BLaER1 treated with 17β-estradiol and CSF1 and Interleukin-3, amounts not matched to agents 10 nM and 100 nM (cell line): ENCODE data around the gene SRGAP1.

Source experiments
- H3K27ac ChIP-seq, 11 experiments: shearing (Covaris generic); formaldehyde crosslinking; 2 replicates each; pipeline ENCODE4 v1.8.1; 2022
- H3K27me3 ChIP-seq, 11 experiments: shearing (Covaris generic); formaldehyde crosslinking; 2 replicates each; pipeline ENCODE4 v1.8.1; 2022
- H3K36me3 ChIP-seq, 11 experiments: shearing (Covaris generic); formaldehyde crosslinking; 2 replicates each; pipeline ENCODE4 v1.8.1; 2022
- H3K4me1 ChIP-seq, 10 experiments: shearing (Covaris generic); formaldehyde crosslinking; 2 replicates each; pipeline ENCODE4 v1.8.1; 2022
- H3K4me2 ChIP-seq, 11 experiments: shearing (Covaris generic); formaldehyde crosslinking; 2 replicates each; pipeline ENCODE4 v1.8.1; 2022
- H3K4me3 ChIP-seq, 10 experiments: shearing (Covaris generic); formaldehyde crosslinking; 2 replicates each; pipeline ENCODE4 v1.8.1; 2022
- H3K9ac ChIP-seq, 11 experiments: shearing (Covaris generic); formaldehyde crosslinking; 2 replicates each; pipeline ENCODE4 v1.8.1; 2022
- H3K9me3 ChIP-seq, 11 experiments: shearing (Covaris generic); formaldehyde crosslinking; replicated peaks in 1 of 11; 2 replicates each; pipeline ENCODE4 v1.8.1; 2022
- H4K20me1 ChIP-seq, 11 experiments: shearing (Covaris generic); formaldehyde crosslinking; 2 replicates each; pipeline ENCODE4 v1.8.1; 2022
- Cebpa-rat ChIP-seq, 11 experiments: shearing (Covaris generic); IDR thresholded peaks; 2 replicates each; pipeline ENCODE4 v1.8.1; 2022

The SRGAP1 gene

DNA sequence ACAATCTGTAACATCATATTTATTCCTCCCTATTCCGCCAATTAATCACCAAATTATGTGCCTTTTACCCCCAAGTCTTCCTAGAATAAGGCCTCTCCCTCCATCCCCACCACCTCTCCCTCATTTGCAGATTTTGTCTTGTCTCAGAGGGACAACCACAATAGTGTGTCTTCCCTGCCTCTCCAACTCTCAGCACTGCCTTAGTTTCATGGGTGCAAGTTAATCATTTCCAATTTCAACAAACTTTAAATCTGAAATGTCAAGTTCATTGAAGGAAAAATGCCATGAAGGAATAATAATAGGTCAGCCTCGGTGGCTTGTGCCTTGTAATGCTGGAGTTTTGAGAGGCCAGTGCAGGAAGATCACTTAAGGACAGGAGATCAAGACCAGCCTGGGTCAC, 33.2 kb upstream of the SRGAP1 start:
- Histone ChIP-seq H3K9ac (no peak overlapping the region), H3K9me3 (no peaks in the 10 kb centered on the region), H3K4me3 (no peak overlapping the region), H3K27me3 (no peaks in the 10 kb centered on the region), H3K4me1 (peaks cover 0 to 8% (median 6%) of the 10 kb centered on the region in 10 experiments; a peak in 4 of 20 replicates), H3K36me3 (peaks cover 7 to 35% (median 27%) of the 10 kb centered on the region in 11 experiments; a peak in 21 of 22 replicates), H3K27ac (no peak overlapping the region), H3K4me2 (no peak overlapping the region), H4K20me1 (no peaks in the 10 kb centered on the region)
- TF ChIP-seq Cebpa-rat (IDR thresholded peaks at IDR 0.05), result no peak

DNA sequence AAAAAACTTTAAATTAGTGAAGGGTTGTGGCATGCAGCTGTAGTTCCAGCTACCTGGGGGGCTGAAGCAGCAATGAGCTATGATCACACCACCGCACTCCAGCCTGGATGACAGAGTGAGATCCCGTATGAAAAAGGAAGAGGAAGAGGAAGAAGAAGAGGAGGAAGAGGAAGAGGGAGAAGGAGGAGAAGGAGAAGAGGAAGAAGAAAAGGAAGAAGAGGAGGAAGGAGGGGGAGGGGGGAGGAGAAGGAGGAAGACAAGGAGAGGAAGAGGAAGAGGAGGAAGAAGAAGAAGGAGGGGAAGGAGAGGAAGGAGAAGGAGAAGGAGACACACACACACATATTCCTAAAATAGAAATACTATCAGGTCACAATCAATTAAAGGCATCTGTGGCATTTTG, 32.7 kb upstream of the SRGAP1 start:
- no peak for TF ChIP-seq Cebpa-rat (IDR thresholded peaks at IDR 0.05)
- Histone ChIP-seq H3K9ac (no peak overlapping the region), H3K27me3 (no peaks in the 10 kb centered on the region), H3K27ac (no peak overlapping the region), H3K36me3 (peaks cover 5 to 30% (median 24%) of the 10 kb centered on the region in 11 experiments; a peak in 20 of 22 replicates), H4K20me1 (no peaks in the 10 kb centered on the region), H3K4me1 (peaks cover 0 to 8% (median 6%) of the 10 kb centered on the region in 10 experiments; a peak in 4 of 20 replicates), H3K9me3 (no peaks in the 10 kb centered on the region), H3K4me2 (no peak overlapping the region), H3K4me3 (no peak overlapping the region)

DNA sequence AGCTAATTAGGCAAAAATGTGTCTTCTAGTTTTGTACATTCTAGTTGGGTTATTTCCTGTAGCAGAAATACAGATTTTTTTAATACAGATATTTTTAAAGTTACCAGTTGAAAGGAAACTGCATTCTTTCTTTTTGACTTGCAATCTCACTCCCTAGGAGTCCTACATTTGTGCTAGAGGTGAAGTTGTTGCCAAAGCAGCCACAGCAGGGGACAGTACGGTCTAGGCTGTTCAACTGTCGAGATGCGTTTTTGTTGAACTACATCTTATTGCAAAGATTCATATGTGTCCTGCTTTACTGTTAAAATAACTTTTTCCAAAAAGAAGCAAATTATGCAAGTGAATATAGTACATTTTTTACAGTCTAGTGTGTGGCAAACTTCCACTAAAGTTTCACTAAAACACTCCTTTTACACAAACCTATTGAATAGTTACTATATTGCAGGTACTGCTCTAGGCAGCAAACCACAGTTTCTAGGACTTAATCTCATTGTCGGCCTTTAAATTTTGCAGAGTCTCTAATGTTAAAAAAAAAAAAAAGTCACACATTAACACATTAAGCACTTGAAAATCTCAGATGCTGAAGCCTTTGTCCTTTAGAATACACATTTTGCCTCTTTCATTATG, 30.2 kb upstream of the SRGAP1 start:
- H3K27ac ChIP-seq, result no peak overlapping the region
- no peaks in the 10 kb centered on the region for H3K27me3 ChIP-seq
- H3K4me1 ChIP-seq, result peaks cover 0 to 8% (median 6%) of the 10 kb centered on the region in 10 experiments; a peak in 4 of 20 replicates
- no peaks in the 10 kb centered on the region for H4K20me1 ChIP-seq
- peak overlapping the region in 1 of 11 experiments; percentile 16; a peak in 1 of 22 replicates for H3K4me2 ChIP-seq
- TF ChIP-seq Cebpa-rat (IDR thresholded peaks at IDR 0.05), result no peak
- H3K9me3 ChIP-seq, result peaks cover 0 to 12% (median 10%) of the 10 kb centered on the region in 11 experiments; a peak in 12 of 22 replicates
- peaks cover 0 to 6% (median 4%) of the 10 kb centered on the region in 11 experiments; a peak in 10 of 22 replicates for H3K36me3 ChIP-seq
- H3K4me3 ChIP-seq, result no peak overlapping the region
- no peak overlapping the region for H3K9ac ChIP-seq

DNA sequence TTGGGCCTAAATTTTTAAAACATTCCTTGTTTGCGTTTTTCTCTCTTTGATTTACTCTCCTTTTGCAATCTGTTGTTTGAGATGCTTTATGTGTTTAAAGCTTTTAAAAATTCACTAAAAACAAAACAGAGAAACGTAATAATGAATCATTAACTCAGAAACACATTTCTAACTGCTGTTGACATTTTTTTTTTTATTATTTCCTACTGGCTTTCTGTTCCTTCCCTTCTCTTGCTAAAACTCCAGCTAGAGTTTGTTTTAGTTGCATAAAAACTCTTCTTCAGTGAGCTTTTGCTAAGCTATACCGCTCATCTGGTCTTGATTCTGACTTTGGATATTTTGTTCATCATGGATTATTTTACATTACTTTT, 29.0 kb upstream of the SRGAP1 start:
- Histone ChIP-seq H3K4me2 (peak overlapping the region in 1 of 11 experiments; percentile 9; a peak in 1 of 22 replicates), H3K27ac (no peak overlapping the region), H3K4me1 (peaks cover 0 to 8% (median 6%) of the 10 kb centered on the region in 10 experiments; a peak in 4 of 20 replicates)

DNA sequence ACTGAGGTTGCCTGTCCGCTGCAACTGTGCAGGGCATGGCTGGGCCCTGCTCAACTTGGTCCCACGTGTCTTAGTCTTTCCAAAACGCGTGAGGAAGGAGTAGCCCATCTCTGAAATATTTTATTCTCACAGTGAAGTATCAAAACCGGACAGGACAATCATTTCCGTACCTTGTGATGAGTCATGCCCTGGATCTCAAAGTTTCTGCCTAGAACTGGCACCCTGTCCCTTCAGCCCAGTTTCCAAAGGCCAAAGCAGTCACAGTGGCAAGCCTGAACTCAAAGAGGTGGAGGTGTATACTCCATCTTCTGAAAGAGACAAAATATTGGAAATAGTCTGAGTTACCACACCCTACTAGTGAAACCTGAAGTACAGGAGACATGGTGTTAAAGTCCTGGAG, 28.5 kb upstream of the SRGAP1 start:
- Histone ChIP-seq H3K4me2 (no peak overlapping the region), H4K20me1 (no peaks in the 10 kb centered on the region), H3K36me3 (no peaks in the 10 kb centered on the region), H3K27ac (no peak overlapping the region), H3K27me3 (no peaks in the 10 kb centered on the region), H3K4me1 (peaks cover 0 to 8% (median 6%) of the 10 kb centered on the region in 10 experiments; a peak in 4 of 20 replicates), H3K4me3 (no peak overlapping the region), H3K9ac (no peak overlapping the region), H3K9me3 (peaks cover 0 to 14% (median 10%) of the 10 kb centered on the region in 11 experiments; a peak in 12 of 22 replicates)
- TF ChIP-seq Cebpa-rat (IDR thresholded peaks at IDR 0.05), result no peak

More for the DNA sequence above, 29.0 kb upstream of the SRGAP1 start:
- H3K36me3 ChIP-seq, result no peaks in the 10 kb centered on the region
- no peak overlapping the region for H3K9ac ChIP-seq
- no peak for TF ChIP-seq Cebpa-rat (IDR thresholded peaks at IDR 0.05)
- H3K27me3 ChIP-seq, result no peaks in the 10 kb centered on the region
- no peak overlapping the region for H3K4me3 ChIP-seq
- H3K9me3 ChIP-seq, result peaks cover 0 to 14% (median 10%) of the 10 kb centered on the region in 11 experiments; a peak in 12 of 22 replicates
- H4K20me1 ChIP-seq, result no peaks in the 10 kb centered on the region

DNA sequence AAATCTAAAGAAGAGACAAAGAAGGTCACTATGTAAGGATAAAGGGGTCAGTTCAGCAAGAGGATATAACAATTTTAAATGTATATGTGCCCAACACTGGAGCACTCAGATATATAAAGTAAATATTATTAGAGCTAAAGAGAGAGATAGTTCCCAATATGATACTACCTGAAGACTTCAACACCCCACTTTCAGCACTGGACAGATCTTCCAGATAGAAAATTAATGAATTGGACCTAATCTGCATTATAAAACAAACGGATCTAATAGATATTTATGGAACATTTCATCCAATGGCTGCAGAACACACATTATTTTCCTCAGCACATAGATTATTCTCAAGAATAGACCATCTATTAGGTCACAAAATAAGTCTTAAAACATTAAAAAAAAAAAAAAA, 24.1 kb upstream of the SRGAP1 start:
- no peaks in the 10 kb centered on the region for H3K4me1 ChIP-seq
- no peak for TF ChIP-seq Cebpa-rat (IDR thresholded peaks at IDR 0.05)
- no peak overlapping the region for H3K27ac ChIP-seq

DNA sequence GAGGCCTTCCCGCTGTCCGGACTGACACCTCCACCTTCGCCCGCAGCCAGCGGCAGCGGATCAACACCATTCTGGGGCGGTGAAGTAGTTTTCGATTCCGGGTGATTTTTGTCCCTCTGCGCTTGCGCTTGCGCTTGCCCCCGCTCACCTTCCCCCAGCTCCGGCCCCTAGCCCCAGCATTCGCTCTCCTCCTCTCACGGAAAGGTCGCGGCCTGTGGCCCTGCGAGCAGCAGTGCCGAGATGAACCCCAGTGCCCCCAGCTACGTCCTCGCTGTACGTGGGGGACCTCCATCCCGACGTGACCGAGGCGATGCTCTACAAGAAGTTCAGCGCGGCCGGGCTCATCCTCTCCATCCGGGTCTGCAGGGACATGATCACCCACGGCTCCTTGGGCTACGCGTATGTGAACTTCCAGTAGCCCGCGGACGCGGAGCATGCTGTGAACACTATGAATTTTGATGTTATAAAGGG, 22.7 kb upstream of the SRGAP1 start:
- no peak for TF ChIP-seq Cebpa-rat (IDR thresholded peaks at IDR 0.05)
- Histone ChIP-seq H3K9me3 (peaks cover 0 to 18% (median 10%) of the 10 kb centered on the region in 11 experiments; a peak in 12 of 22 replicates), H3K9ac (no peak overlapping the region), H3K4me2 (no peak overlapping the region), H3K36me3 (no peaks in the 10 kb centered on the region), H3K4me3 (no peak overlapping the region), H4K20me1 (no peaks in the 10 kb centered on the region), H3K27ac (no peak overlapping the region), H3K4me1 (no peaks in the 10 kb centered on the region), H3K27me3 (no peaks in the 10 kb centered on the region)

More for the DNA sequence above, 24.1 kb upstream of the SRGAP1 start:
- H3K9ac ChIP-seq, result no peak overlapping the region
- H3K27me3 ChIP-seq, result no peaks in the 10 kb centered on the region
- no peak overlapping the region for H3K4me2 ChIP-seq
- no peak overlapping the region for H3K4me3 ChIP-seq
- H3K9me3 ChIP-seq, result peaks cover 0 to 18% (median 10%) of the 10 kb centered on the region in 11 experiments; a peak in 12 of 22 replicates
- H4K20me1 ChIP-seq, result no peaks in the 10 kb centered on the region
- no peaks in the 10 kb centered on the region for H3K36me3 ChIP-seq

DNA sequence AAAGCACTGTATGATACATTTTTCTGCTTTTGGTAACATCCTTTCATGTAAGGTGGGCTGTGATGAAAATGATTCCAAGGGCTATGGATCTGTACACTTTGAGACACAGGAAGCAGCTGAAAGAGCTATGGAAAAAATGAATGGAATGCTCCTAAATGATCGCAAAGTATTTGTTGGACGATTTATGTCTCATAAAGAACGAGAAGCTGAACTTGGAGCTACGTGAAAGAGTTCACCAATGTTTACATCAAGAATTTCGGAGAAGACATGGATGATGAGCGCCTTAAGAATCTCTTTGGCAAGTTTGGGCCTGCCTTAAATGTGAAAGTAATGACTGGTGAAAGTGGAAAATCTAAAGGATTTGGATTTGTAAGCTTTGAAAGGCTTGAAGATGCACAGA, 22.1 kb upstream of the SRGAP1 start:
- no peaks in the 10 kb centered on the region for H4K20me1 ChIP-seq
- H3K27ac ChIP-seq, result no peak overlapping the region
- peaks cover 0 to 18% (median 10%) of the 10 kb centered on the region in 11 experiments; a peak in 12 of 22 replicates for H3K9me3 ChIP-seq
- H3K36me3 ChIP-seq, result no peaks in the 10 kb centered on the region
- H3K4me2 ChIP-seq, result no peak overlapping the region
- H3K9ac ChIP-seq, result no peak overlapping the region
- H3K27me3 ChIP-seq, result no peaks in the 10 kb centered on the region
- no peak for TF ChIP-seq Cebpa-rat (IDR thresholded peaks at IDR 0.05)
- no peaks in the 10 kb centered on the region for H3K4me1 ChIP-seq
- H3K4me3 ChIP-seq, result no peak overlapping the region

DNA sequence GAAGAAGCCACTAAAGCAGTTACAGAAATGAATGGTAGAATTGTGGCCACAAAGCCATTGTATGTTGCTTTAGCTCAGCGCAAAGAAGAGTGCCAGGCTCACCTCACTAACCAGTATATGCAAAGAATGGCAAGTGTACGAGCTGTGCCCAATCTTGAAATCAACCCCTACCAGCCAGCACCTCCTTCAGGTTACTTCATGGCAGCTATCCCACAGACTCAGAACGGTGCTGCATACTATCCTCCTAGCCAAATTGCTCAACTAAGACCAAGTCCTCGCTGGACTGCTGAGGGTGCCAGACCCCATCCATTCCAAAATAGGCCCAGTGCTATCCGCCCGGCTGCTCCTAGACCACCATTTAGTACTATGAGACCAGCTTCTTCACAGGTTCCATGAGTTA, 21.5 kb upstream of the SRGAP1 start:
- Histone ChIP-seq H3K36me3 (no peaks in the 10 kb centered on the region), H3K4me2 (no peak overlapping the region), H3K27me3 (no peaks in the 10 kb centered on the region), H3K9me3 (peaks cover 0 to 16% (median 10%) of the 10 kb centered on the region in 11 experiments; a peak in 12 of 22 replicates), H3K4me1 (no peaks in the 10 kb centered on the region), H3K4me3 (no peak overlapping the region), H3K9ac (no peak overlapping the region), H3K27ac (no peak overlapping the region), H4K20me1 (no peaks in the 10 kb centered on the region)
- TF ChIP-seq Cebpa-rat (IDR thresholded peaks at IDR 0.05), result no peak
